ENCODE data around the gene WRNIP1. TPM values are rescaled to one million over a fixed set of nuclear protein-coding genes. Genes with fewer than 3 reads are reported as not detected.

Gene WRNIP1
- total RNA-seq, 2 experiments from 2014 or later = 36.1 to 36.6 TPM

- POLR2A ChIA-PET = no interaction called here
- no peak for ATAC-seq
- Mint-ChIP-seq H3K4me1 (ENCODE audit: low read depth) (peaks cover 18% of the 10 kb centered on the region), H3K9me3 (peaks cover 22% of the 10 kb centered on the region), H3K27ac (no peak overlapping the region), H3K27me3 (no peaks in the 10 kb centered on the region), H3K4me3 (no peak overlapping the region), H3K36me3 (ENCODE audit: low read depth) (peaks cover 10% of the 10 kb centered on the region)
- CTCF ChIA-PET = interaction anchor here (1.1 kb wide), 1 partner anchor 22 kb away, joined by 4 read pairs; no protein-coding TSS in a partner anchor
- DNase-seq = no peak
- no peak for TF ChIP-seq CTCF (IDR thresholded peaks at IDR 0.05)
- intact Hi-C loops (cut with micrococcal nuclease) = no loop called here
Measured at GRCh38 chr6:2812695-2813094, 47.5 kb downstream of the WRNIP1 start.

GRCh38 chr6:2816158-2816557, 51.0 kb downstream of the WRNIP1 start:
- Mint-ChIP-seq H3K36me3 (ENCODE audit: low read depth) (peaks cover 10% of the 10 kb centered on the region), H3K4me3 (no peak overlapping the region), H3K27me3 (no peaks in the 10 kb centered on the region), H3K9me3 (peaks cover 22% of the 10 kb centered on the region), H3K4me1 (ENCODE audit: low read depth) (peaks cover 22% of the 10 kb centered on the region), H3K27ac (no peak overlapping the region)
- no peak for TF ChIP-seq CTCF (IDR thresholded peaks at IDR 0.05)
- intact Hi-C loops (cut with micrococcal nuclease) = no loop called here
- POLR2A ChIA-PET = interaction anchor here (1.0 kb wide), 1 partner anchor 33 kb away, joined by 3 read pairs; no protein-coding TSS in a partner anchor
- ATAC-seq (no peak), DNase-seq (no peak)
- CTCF ChIA-PET = no interaction called here

DNA sequence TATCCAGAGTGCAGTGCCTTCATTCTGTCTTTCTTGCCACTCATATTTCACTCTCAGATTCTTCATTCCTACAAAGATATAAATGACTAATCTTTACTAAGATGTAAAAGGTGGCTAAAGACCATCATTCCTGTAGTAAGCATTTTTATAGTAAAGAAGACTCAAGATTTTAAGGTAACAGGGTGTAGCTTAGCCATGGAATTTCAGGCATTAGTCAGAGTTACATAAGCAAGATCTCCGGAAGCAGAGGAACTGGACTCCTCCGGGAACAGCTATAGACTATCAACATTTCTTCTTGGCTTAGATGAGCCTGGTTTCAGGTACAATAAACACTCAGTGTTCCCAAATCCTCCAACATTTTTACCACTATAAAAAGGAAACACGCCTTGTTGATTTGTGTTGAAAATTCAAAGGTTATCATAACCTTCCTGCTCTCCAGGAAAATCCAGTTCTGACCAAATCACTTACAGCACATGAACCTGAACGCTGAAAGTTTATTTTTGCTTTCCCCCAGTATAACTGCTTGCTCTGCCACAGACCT, 52.8 kb downstream of the WRNIP1 start:
- DNase-seq = no peak
- H3K36me3 Mint-ChIP-seq (ENCODE audit: low read depth) = peaks cover 10% of the 10 kb centered on the region
- TF ChIP-seq CTCF (IDR thresholded peaks at IDR 0.05) = no peak
- H3K27me3 Mint-ChIP-seq = no peaks in the 10 kb centered on the region
- H3K4me1 Mint-ChIP-seq (ENCODE audit: low read depth) = peaks cover 22% of the 10 kb centered on the region
- ChIA-PET POLR2A (interaction anchor here (0.9 to 1.7 kb wide), 2 partner anchors 15 to 18 kb away, joined by 3 to 4 read pairs; no protein-coding TSS in a partner anchor), CTCF (interaction anchor here (0.8 to 1.8 kb wide), 9 partner anchors 10 to 114 kb away, joined by 3 to 5 read pairs (median 3); no protein-coding TSS in a partner anchor)
- H3K4me3 Mint-ChIP-seq = no peak overlapping the region
- no peak for ATAC-seq
- intact Hi-C loops (cut with micrococcal nuclease) = no loop called here
- H3K27ac Mint-ChIP-seq = no peak overlapping the region
- peaks cover 22% of the 10 kb centered on the region for H3K9me3 Mint-ChIP-seq

- ChIA-PET CTCF (interaction anchor here (0.8 to 1.8 kb wide), 9 partner anchors 12 to 113 kb away, joined by 3 to 5 read pairs (median 3); no protein-coding TSS in a partner anchor), POLR2A (interaction anchor here (0.9 to 1.7 kb wide), 4 partner anchors 14 to 25 kb away, joined by 3 to 4 read pairs (median 4); no protein-coding TSS in a partner anchor)
- no peak overlapping the region for H3K4me3 Mint-ChIP-seq
- H3K4me1 Mint-ChIP-seq (ENCODE audit: low read depth) = peaks cover 22% of the 10 kb centered on the region
- ATAC-seq (no peak), DNase-seq (peak; percentile 24)
- peaks cover 22% of the 10 kb centered on the region for H3K9me3 Mint-ChIP-seq
- intact Hi-C loops (cut with micrococcal nuclease) = no loop called here
- no peak overlapping the region for H3K27ac Mint-ChIP-seq
- H3K27me3 Mint-ChIP-seq = no peaks in the 10 kb centered on the region
- TF ChIP-seq CTCF (IDR thresholded peaks at IDR 0.05) = no peak
- peaks cover 10% of the 10 kb centered on the region for H3K36me3 Mint-ChIP-seq (ENCODE audit: low read depth)
Measured at GRCh38 chr6:2818593-2818992, 53.4 kb downstream of the WRNIP1 start.

GRCh38 chr6:2819115-2819514, 53.9 kb downstream of the WRNIP1 start:
- TF ChIP-seq CTCF (IDR thresholded peaks at IDR 0.05) = no peak
- ATAC-seq (no peak), DNase-seq (no peak)
- peaks cover 22% of the 10 kb centered on the region for H3K4me1 Mint-ChIP-seq (ENCODE audit: low read depth)
- POLR2A ChIA-PET = interaction anchor here (1.0 to 1.7 kb wide), 3 partner anchors 19 to 25 kb away, joined by 4 read pairs; no protein-coding TSS in a partner anchor
- CTCF ChIA-PET = interaction anchor here (0.6 to 1.8 kb wide), 8 partner anchors 13 to 112 kb away, joined by 3 to 4 read pairs (median 3); no protein-coding TSS in a partner anchor
- no peak overlapping the region for H3K4me3 Mint-ChIP-seq
- H3K9me3 Mint-ChIP-seq = peaks cover 22% of the 10 kb centered on the region
- peaks cover 10% of the 10 kb centered on the region for H3K36me3 Mint-ChIP-seq (ENCODE audit: low read depth)
- H3K27ac Mint-ChIP-seq = no peak overlapping the region
- intact Hi-C loops (cut with micrococcal nuclease) = no loop called here
- H3K27me3 Mint-ChIP-seq = no peaks in the 10 kb centered on the region
